ENCODE measurements around the gene KCNK6. TPM values are rescaled to one million over a fixed set of nuclear protein-coding genes. Genes with fewer than 3 reads are reported as not detected.

KCNK6 gene
- total RNA-seq, 1 experiment from 2014 or later, result 6.5 TPM

GRCh38 chr19:38331728-38332127 is 12.1 kb downstream of the KCNK6 start:
- Mint-ChIP-seq H3K4me3 (no peak overlapping the region), H3K36me3 (ENCODE audit: insufficient read depth in 1 of 3, low read depth in 3 of 3) (peaks cover 4 to 10% (median 8%) of the 10 kb centered on the region in 3 experiments; a peak in 5 of 7 replicates), H3K4me1 (no peaks in the 10 kb centered on the region), H3K27me3 (ENCODE audit: low read depth) (no peaks in the 10 kb centered on the region; the same call in none of the 2 replicates), H3K27ac (no peak overlapping the region), H3K9me3 (no peaks in the 10 kb centered on the region)
- Histone ChIP-seq H2BK12ac (ENCODE audit: insufficient read length, low read depth, low read length) (no peak overlapping the region), H4K91ac (ENCODE audit: insufficient read length, low read depth, low read length) (no peak overlapping the region), H3T11ph (ENCODE audit: low read length) (no peak overlapping the region), H2AFZ (ENCODE audit: low read length) (no peak overlapping the region), H3K27me3 (ENCODE audit: insufficient read depth, low read length) (no peaks in the 10 kb centered on the region), H2BK20ac (ENCODE audit: low read depth, low read length, poor library complexity, severe bottlenecking) (no peak overlapping the region), H3K18ac (ENCODE audit: insufficient read length, low read depth, low read length) (no peak overlapping the region), H3K4me1 (ENCODE audit: insufficient read depth, low read length) (no peaks in the 10 kb centered on the region), H2AK5ac (ENCODE audit: insufficient read length, low read length) (no peak overlapping the region), H2BK120ac (ENCODE audit: low read depth, low read length, poor library complexity, severe bottlenecking) (no peak overlapping the region), H4K8ac (replicated peaks; ENCODE audit: insufficient read length, low read depth, low read length) (no peak overlapping the region), H2BK5ac (ENCODE audit: insufficient read length, low read length) (no peak overlapping the region), H3K56ac (ENCODE audit: insufficient read length, low read depth, low read length) (no peak overlapping the region), H3K4me2 (ENCODE audit: insufficient read depth, insufficient read length, low read length) (no peak overlapping the region), H3K27ac (ENCODE audit: insufficient read length, low read depth, low read length) (no peak overlapping the region), H3K23ac (ENCODE audit: insufficient read length, low read depth, low read length) (no peak overlapping the region), H3K9ac (ENCODE audit: extremely low read depth, insufficient read length, low read length) (no peak overlapping the region), H2BK15ac (ENCODE audit: low read depth, low read length) (no peak overlapping the region), H3K14ac (ENCODE audit: insufficient read depth, low read length) (no peak overlapping the region), H4K20me1 (ENCODE audit: control insufficient read depth, insufficient read depth, insufficient read length) (no peaks in the 10 kb centered on the region), H4K5ac (ENCODE audit: insufficient read length, low read depth, low read length) (no peak overlapping the region), H3K79me2 (ENCODE audit: insufficient read depth, low read length) (no peaks in the 10 kb centered on the region), H3K4ac (ENCODE audit: low read depth, low read length) (no peak overlapping the region), H3K9me3 (ENCODE audit: control insufficient read depth, low read depth, low read length) (no peaks in the 10 kb centered on the region), H3K23me2 (ENCODE audit: insufficient read length, low read depth, low read length, poor library complexity, severe bottlenecking) (peaks cover 7% of the 10 kb centered on the region), H3K79me1 (ENCODE audit: insufficient read depth, low read depth, low read length, poor library complexity, severe bottlenecking) (no peaks in the 10 kb centered on the region)
- no CpG with 5 or more reads among the region's 1 CpG for WGBS (ENCODE audit: extremely low coverage, insufficient read length, low lambda C conversion rate)
- no peak for TF ChIP-seq CTCF (conservative IDR thresholded peaks at IDR 0.05)
- no peak for DNase-seq

All from H9 (cell line).